ENCODE measurements around the gene SERPINI2.
"Not testable (repeated sequence)": the region's sequence is repeated elsewhere in the genome, so short reads cannot be mapped to it uniquely, and the experiment has no call there.

Gene SERPINI2

DNA sequence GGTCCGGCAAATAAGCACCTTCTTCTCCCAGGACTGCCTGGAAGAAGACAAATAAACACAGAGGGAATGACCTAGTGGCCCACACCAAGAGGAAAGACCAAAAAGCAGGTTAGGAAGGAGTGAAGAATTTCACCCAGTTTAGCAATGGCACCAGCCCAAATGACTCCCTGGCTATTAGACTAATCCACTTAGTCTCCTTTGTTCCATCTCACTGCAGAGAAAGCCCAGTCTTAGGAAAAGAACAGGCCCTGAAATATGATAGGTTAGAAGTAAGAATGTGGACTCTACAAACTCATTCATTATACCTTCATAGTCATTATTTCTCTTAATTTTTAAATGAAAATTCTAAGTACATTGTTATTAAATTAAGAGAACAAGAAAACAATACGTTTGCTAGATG, 23.2 kb downstream of the SERPINI2 start:
- DNase-seq (ENCODE audit: low read depth in 2 of 2): no peak

DNA sequence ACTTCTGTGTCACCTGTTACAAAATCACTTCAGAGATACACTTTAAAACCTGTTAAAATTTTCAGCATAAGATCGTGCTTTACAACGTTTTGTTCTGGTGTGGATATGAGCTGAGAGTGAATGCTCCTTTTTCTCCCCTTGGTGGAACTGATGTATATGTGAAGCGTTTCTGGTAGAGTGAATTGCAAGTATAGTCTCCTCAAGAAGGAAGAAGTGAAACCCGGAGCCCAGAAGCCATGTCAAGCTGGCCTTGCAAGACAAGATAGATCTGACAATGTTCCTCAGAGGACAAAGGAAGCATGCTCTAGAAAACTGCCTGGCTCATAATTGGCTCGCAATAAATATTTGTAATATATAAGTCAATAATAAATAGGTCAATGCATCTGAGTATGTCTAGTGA, 23.6 kb downstream of the SERPINI2 start:
- DNase-seq (ENCODE audit: low read depth in 2 of 2): no peak

DNA sequence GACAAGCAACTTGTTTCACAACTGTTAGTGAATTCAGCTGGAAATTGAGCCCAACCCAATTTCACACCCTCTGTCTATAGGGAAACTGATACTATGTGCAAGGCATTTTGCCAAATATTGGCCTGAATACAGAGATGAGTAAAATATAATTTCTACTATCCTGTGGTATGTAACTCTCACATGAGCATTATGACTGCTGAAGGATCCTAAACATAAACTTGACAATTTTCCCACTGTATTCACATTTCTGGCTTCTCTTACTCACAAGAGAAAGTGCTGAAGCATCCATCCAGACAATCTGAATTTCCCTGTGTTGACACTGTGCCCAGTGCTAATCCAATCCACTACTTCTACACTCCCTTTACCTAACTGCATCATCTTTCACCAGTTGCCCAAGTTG, 28.4 kb downstream of the SERPINI2 start:
- DNase-seq (ENCODE audit: low read depth in 2 of 2): no peak

DNA sequence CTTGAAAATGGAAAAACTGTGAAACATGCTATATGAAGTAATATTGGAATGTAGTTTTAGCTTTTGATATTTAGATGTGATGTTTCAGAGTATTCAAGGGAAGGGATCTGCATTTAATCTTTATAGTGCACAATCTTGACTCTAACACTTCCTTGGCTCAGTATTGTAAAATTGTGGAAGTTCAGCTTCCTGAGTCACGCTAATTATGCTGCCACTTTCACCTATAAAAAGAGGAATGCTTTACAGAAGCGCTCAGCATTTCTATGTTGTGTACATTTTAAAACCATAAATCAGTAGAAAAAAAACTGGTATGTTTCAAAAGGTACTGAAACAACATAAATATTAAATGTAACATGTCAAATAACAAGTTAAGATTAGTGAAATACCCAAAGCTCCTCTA, 32.6 kb downstream of the SERPINI2 start:
- DNase-seq (ENCODE audit: low read depth in 2 of 2): no peak

DNA sequence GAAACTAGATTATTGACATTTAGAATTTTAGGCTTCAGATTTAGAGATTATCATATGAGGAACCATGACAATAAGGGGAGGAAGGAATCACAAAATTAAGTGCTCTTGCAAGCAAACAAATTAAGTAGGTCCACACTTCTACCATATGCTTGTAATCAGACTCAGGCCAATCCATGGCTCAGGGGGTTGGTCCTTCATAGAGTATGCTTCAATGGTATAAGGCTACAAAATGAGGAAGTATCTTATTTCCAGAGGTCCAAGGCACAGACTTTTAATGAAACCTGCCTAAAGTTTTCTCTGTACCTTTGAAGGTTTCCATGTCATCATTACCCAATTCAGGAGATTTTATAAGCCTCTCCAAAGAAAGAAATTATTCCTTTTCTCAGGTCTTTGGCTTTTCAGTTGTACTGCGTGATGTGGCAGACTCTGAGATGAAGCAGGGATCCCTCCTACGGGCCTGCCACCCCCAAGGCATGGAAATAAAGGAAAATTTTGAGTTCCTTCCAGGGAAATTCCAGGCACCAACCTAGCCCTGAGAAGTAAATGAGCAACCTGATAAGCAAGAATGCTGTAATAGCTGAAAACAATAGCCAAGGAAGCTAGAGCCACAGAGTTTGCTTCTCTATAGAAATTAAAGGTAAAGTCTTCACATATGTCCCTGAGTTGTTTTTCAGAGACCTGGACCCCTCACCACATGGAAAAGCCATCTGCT, 36.3 kb downstream of the SERPINI2 start:
- DNase-seq (ENCODE audit: low read depth in 2 of 2): no peak

DNA sequence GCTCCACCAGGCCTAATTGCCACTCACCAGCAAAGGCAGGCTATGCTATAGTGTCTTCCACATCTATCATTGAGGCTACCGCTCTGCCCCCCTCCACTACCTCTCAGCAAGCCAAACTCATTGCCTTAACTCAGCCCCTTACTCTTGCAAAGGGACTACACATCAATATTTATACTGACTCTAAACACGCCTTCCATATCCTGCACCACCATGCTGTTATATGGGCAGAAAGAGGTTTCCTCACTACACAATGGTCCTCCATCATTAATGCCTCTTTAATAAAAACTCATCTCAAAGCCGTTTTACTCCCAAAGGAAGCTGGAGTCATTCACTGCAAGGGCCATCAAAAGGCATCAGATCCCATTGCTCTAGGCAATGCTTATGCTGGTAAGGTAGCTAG, 46.9 kb downstream of the SERPINI2 start:
- DNase-seq (ENCODE audit: low read depth in 2 of 2): not testable (repeated sequence)

DNA sequence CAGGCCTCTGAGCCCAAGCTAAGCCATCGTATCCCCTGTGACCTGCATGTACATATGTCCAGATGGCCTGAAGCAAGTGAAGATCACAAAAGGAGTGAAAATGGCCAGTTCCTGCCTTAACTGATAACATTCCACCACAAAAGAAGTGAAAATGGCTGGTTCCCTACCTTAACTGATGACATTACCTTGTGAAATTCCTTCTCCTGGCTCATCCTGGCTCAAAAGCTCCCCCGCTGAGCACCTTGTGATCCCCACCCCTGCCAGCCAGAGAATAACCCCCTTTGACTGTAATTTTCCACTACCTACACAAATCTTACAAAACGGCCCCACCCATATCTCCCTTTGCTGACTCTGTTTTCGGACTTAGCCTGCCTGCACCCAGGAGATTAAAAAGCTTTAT, 51.4 kb downstream of the SERPINI2 start:
- not testable (repeated sequence) for DNase-seq (ENCODE audit: low read depth in 2 of 2)

DNA sequence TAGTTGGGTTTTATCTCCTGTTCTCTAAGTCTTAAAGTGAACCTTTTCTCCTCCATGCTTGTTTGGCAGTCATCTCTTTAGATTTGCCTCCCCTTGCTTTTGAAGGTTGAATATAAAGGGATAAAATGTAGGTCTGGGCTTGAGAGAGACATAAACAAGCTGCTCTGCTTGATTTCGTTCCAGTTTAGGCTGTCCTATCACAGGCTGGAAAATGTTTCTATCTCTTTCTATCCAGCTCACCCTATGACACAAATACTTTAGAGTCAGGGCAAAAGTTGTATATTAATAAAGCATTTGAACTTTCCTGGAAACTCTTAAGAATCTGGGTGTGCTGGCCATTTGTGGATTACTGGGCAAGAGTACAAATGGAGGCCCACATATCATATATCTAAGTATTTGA, 64.2 kb downstream of the SERPINI2 start:
- no peak for DNase-seq (ENCODE audit: low read depth in 2 of 2)

DNA sequence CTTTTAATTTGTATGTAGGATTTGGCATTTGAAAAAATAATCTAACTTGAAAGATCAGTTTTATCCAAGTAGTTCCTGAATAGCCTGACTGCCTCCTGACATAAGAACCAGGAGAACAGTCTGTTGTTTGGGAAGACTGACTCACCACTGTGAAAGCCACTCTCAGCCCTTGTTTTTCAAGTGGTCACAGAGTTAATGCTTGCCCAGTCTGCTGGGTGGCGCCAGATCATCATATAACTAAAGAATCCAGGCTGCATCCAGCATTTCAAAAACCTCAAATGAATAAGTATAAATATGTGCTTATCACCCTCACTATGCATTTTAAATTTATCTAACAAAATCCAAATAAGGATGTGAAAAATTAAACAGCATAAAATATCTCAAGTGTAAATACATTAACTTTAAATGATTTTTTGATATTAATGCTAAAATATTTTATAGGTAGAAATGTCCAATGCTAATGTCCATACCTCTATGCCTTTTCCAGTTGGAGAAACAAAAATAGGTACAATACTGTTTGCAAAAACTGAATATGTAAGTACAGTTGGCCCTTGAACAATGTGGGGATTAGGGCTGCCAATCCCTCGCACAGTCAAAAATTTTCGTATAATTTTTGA, 66.9 kb downstream of the SERPINI2 start:
- DNase-seq (ENCODE audit: low read depth in 2 of 2): no peak

DNA sequence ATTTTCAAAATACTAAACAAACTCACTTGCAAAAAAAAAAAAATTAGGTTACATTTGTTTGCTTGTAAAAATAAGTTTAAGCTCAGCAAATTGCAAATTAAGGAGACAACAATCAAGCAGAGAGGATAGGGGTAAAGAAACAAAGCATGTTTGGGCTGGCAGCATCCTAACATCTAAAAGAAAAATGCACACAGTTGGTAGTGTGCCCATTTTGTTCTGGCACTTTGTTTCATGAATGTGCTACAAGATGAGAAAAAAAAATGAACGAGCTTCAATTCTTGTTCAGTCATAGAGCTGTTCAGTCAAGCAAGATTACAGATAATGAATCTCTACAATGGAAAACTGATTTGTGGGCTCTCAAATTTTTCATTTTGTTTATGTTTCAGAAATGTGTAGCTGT, 76.0 kb downstream of the SERPINI2 start:
- no peak for DNase-seq (ENCODE audit: low read depth in 2 of 2)

DNA sequence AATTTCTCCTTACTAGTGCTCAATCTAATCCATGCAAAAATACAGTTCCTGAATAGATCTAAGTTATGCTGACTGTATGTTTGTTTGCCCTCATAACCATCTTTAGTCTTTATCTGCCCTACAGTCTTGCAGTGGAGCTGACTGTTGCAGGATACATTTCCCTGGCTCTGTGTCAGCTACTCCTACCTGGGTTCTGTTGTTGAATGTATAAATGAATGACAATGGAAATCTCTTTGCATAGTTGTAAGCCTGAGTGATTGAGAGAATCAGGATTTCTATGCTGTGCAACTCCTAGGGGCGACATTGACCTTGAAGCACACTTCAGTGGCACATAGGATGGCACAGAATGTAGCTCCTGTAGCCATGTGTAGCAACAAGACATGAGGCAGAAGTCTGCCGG, 77.8 kb downstream of the SERPINI2 start:
- DNase-seq (ENCODE audit: low read depth in 2 of 2): no peak

DNA sequence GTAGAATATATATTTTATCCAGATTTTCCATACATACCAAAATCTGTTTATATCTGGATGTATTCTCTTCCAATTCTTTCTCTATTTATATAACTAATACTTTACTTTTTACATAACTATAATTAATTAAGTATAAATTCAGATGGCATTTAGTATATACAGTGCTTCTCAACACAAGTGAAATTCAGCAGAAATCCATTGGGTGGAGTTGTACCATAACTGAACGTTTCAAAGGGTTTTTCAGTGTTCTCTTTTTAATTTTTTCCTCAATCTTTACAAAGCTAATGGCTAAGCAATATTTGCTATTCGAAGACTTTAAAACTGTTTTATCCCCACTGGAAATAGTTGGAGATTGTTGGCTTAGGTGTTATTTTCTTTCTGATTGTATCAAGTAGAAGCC, 79.8 kb downstream of the SERPINI2 start:
- DNase-seq (ENCODE audit: low read depth in 2 of 2): no peak
